SIG-M5 (cell line): ENCODE measurements around the gene ABL1.
"Not testable (repeated sequence)": the region's sequence is repeated elsewhere in the genome, so short reads cannot be mapped to it uniquely, and the experiment has no call there.

Experiments
- DNase-seq: peaks from one replicate; lab custom pipeline; 2025; lab: John Stamatoyannopoulos, UW

Gene ABL1

DNA sequence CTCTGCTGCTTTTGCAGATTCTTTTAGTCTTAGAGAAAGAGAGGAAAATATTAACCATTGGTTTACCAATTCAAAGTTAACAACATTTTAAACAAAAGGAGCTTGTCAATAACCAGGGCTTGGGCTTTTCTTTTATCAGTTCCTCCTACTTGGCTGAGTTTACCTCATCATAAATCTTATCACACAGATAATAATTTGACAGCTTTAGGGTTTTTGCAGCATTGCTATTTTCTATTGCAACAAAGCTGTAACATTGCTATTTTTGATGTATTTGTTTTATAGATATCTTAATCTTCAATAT is 9.8 kb upstream of the ABL1 start:
- DNase-seq: no peak

DNA sequence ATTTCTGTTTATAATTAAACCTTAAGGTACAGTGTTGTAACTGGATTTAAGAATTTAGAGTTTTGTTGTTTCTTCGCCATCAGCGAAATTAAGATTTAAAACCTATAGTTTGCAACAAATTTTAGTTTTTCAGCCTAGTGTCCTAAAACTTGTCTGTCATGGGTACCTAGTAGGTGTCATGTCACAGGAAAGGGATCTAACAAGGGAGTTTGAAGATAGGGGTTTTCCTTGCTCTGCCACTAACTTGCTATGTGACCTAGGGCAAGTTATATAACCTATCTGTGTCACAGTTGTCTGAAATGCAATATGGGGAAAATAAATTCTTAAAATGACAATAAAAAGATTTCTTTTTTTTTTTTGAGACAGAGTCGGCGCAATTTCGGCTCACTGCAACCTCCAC is 9.2 kb upstream of the ABL1 start:
- no peak for DNase-seq

DNA sequence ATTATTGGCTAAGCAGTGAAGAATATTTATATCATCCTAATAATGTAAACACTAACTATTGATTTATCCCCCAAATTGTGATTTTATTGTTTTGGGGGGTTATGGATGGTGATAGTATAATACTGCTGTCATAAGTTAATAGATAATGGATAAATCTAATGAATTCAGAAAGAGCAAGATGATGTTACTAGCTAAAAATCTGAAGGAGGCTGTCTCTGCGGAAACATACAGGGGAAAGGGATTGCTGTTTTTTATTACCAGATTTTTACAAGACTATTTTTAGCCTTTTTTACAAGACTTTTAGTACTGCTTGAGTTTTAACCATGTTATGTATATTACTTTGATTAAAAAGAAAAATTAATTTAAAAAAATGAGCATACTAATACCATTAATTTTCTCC is 5.3 kb upstream of the ABL1 start:
- no peak for DNase-seq

DNA sequence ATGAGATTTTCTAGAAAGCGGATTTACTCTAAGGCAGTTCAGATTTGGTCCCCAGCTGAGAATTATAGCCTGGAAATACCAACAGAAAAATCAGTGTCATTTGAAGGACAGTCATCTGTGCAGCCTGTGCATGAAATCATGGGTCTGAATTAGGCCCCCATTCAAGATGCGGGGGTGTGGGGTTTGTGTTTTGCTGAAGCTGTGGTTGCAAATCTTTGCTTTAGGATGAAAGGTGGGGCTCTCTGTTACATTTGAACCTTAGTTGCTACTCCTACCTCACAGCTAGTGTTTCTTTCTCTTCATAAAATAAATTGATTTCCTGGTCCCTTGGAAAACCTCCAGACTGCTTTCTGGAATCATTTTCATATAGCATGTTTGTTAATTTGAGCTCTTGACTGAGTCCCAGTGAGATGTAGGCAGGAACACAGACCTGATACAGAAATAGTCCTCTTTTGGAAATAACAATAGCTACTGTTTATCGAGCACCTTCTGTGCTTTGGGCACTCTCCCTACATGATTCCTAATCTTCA is 4.8 kb upstream of the ABL1 start:
- no peak for DNase-seq

DNA sequence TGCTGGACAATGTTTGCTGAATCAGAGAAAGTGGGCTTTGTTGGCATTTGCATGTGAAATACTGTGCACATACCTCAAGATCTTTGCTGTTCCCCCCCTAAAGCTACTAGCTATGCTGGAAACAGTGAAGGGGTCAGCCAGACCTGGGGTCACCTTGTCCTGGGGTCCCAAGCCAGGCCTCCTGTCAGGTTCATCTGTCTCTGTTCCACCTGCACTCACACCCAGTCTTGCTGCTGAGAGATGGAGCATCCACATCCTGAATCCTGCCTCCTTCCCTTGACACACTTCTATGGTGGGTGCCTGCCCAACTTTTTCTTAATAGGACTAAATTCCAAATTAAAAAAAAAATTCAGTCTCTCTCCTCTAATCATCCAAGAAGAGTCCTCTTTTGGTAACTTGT is 4.0 kb upstream of the ABL1 start:
- DNase-seq: no peak

DNA sequence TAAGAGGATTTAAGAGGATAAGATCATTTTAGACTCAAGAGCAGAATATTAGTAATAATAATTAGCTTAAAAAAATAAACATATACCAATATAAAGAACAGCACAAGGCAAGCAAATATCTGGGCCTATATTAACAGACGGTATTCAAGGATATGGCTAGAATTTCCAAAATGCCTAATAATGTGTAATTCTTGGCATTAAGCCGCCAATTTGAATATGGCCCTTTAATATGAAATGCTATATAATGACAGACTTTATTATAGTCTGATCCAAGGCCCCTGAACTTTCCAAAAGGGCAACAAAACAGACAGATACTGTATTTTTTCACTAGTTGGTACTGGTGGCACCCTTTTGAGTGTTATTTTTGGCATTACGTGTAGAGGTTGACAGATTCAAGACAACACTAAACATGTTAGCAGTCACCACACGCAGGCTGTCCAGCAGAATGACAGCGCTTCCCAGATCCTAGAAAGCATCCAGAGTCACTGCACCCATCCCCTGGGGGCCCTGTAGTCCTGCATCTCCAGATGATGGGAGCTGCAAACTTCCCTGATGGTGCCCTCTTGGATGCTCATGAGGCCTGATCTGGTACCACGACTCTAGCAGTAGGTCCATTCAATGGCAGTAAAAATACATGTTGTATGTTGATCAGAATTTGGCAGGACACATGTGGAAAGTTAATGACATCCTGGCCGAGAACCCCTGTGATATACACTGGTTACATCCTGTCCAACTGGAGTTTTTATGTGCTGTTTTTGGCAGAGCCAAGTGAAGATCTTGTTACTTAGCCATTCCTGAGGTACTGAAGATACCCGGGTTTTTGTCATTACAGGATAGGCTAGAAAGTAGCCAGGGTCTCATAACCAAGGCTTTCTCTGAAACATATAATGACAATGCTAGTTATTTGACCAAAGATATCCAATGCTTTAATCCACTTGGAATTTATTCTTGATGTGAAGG is 1.7 kb upstream of the ABL1 start:
- no peak for DNase-seq

DNA sequence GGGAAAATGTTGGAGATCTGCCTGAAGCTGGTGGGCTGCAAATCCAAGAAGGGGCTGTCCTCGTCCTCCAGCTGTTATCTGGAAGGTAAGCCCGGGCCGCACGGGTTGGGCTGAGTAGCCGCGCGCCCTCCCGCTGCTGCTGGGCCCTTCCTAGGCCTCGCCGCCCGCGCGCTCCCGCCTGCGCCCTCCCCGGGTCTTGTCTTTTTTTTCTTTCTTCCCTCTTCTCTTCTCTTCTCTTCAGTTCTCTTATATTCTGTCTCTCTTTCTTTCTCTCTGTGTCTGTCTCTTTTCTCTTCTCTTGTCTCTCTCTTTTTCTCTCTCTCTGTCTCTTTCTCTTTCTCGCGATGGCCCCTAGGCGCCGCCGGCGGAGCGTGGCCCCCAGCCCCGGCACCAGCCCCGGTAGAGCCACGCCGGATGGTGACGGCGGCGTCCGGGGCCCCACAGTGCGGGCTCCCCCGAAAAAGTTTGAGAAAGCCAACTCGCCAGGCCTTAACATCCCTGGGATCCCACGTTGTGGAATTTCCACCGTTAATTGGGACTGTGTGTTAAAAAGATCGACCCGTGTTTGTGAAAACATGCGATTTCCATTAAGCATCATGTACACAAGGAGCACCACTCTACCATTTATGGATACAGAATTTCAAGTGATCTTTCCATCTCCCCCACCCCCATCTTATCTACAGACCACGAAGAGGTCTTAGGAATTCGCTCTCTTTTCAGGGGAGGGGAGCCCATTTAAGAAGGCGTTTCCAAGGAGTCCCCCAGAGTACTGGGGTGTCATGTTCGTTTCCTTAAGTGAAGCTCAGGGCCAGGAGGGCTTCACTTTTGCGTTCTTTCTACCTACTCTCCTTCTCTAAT is 616 bp downstream of the ABL1 start:
- no peak for DNase-seq

DNA sequence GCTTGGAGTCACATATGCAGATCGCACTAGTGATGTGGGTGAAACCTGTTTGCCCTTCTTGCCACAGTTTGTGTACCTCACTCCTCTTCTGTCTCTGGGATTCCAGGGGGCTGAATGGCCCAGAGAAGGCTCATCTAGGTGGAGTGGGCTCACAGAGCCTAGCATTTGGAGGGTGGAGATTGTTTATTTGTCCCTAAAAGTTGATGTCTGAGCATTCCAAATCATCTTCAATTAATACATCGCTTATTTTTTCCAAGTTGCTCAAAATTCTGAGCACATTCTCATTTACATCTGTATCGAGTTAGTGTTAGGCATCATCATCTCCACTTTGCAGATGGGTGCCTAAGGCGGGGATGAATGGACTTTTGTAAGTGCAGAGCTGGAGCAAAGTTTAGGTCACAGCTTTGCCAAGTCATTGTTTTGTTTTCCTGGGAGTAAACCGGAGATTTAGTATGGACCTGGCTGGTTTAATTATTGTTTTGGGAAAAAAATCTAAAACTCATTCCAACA is 2.0 kb downstream of the ABL1 start:
- no peak for DNase-seq

DNA sequence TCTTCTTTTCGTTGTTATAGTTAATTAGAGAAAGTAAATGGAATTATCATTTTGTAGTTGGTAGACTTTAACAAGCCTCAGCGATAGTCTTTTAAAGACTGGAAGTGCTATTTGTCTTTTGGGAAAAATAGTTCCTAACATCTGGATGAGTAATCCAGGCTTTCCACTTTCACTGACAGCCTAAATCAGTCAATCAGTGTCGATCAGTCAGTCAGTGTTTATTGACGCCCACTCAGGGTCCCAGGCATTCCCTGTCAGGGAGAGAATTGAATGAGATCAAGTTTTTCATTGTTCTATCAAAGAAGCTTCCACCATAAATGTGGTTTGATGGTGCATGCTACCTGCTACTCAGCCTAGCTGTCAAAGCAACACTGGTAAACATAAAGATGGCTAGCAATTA is 2.6 kb downstream of the ABL1 start:
- no peak for DNase-seq

DNA sequence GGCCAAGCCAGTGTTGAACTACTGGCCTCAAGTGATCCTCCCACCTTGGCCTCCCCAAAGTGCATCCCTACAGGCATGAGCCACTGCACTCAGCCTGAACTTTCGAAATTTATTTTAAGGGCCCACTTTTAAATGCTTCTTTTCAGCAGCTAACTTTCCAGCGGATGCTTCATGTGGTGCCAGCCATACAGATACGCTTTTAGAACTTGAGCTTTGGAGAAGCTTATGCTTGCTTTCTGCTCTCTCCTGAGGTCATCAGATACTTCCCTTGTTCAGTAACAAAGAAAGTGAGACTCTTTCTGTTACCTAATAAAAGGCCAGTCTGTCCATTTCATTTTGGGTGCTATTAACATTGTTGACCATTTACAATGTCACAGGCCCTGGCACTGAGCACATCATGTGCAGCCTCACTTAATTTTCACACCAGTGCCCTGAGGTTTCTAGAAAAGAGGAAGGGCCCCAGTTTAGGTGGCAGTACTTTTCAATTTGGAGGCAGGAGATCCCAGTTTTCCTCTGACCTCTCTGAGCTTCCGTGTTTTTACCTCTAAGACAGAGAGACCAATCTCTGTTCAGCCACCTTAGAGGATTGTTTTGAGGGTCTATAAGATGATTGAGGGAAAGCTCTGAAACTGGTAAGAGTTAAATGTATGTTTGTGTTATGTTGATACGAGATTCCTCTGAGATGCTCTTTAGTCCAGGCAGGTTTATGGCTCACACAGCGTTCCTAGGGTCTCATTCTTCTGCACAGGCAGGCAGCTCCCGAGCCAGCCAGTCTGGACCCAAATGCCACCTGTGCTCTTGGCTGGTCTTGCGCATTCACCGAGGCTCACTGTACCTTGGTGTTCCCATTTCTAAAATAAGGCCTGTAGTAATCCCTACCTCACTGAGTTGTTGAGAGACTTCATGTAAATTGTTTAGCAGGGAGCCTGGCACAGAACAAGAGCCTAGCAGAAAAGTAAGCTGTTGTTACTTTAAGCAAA is 4.4 kb downstream of the ABL1 start:
- DNase-seq: no peak

DNA sequence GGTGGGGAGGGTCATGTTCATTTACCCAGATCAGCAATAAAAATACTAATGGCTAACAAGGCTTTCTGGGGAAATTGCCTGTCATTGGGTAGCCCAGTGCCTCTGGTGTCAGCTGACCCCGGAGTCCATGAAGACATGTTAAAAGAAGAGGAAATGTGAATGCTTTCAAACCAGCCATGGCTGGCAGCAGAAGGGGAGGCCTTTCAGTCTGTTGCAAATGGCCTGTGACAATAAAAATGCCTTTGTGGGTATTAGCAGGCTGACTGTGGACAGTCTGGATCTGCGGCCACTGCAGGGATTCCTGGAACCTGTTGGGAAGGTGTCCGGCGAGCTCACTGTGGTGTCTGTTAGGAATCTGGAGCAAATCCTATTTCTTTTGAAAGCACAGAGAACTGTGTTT is 7.5 kb downstream of the ABL1 start:
- no peak for DNase-seq

DNA sequence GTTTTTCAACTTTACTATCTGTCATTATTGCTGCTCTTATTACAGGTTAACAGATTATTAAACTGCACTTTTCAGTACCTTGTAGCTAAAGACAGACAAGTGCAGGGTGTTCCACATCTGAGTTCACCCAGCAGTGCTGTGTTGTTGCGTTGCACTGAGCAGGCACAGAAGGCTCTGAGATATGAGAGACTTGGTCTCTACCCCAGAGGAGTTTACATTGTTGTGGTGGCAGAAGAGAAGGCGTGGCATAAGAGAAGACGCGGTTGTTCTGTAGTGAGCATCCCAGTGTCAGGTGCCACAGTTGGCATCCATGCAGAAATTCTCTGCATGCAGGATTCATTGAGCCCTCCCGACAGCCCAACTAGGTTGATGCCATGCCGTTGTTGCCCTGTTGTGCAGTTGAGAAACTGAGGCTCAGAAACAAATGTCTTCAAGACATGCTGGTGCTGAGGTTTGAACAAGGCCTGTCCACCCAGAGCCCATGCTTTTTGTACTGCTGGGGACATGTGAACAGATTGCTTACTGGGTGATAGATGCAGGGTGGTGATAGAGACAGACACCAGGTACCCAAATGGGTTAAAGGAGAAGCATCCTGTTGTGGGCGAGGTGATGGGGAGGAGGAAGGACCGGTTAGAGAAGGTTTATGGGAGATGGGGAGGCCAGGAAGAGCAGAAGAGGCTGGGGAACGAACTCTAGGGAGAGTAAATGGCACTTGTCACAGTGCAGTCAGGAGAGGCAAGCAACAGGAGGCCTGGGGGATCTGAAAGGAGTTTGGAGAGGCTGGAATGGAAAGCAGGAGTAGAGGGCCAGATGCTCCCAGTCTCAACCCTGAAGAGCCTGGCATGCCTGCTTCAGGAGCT is 8.2 kb downstream of the ABL1 start:
- no peak for DNase-seq

DNA sequence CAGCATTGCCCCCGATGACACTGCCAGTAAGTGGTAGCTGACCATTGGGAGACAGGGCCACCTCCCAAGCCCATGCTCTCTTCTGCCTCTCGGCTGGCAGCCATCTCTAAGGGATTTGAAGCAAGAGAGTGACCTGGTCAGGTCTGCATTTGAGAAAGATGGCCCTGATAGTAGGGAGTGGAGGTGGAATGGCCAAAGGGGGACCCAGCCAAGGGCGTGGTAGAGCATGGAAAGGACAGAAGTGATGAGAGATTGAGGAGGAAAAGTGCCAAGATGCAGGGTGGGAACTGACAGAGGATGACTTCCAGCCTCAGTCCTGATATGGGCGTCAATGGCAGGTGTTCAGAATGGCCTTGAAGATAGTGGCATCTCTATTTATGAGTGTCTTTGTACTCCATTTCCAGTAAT is 9.0 kb downstream of the ABL1 start:
- no peak for DNase-seq

DNA sequence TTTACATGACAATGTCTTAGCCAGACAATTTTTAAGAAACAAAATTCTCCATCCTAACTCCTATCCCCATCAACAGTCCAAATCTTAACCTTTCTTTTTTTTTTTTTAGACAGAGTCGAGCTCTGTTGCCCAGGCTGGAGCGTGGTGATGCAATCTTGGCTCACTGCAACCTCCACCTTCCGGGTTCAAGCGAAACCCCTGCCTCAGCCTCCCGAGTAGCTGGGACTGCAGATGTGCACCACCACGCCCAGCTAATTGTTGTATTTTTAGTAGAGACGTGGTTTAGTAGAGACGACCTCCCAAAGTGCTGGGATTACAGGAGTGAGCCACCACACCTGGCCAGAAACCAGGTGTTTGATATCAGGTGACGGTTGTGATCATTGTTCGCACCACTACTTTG is 10.2 kb downstream of the ABL1 start:
- DNase-seq: no peak

DNA sequence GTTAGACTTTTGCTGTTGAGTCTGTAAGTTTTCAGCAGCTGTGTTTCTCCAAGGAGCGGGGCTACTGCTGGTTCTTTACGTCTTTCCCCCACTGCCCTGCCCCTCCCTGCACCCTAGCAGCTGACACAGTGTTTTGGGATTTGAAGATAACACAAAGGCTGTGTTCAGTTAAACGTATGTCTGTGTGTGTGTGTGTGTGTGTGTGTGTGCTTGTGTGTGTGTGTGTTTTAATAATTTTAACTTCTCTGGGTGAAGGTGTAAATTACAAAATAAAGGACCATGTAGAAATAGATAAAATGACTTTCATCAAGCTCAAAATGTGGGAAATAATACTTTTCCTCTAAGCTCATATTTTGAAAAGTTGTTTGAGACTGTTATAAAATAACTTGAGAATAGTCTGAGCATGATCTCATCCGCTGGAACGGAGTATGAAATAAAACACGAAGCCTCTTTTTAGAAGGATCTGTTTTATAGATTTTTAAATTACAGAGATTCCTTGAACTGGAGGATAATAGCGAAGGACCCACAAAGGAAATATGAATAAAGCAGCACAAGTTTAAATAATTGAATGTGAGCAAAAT is 10.9 kb downstream of the ABL1 start:
- no peak for DNase-seq

DNA sequence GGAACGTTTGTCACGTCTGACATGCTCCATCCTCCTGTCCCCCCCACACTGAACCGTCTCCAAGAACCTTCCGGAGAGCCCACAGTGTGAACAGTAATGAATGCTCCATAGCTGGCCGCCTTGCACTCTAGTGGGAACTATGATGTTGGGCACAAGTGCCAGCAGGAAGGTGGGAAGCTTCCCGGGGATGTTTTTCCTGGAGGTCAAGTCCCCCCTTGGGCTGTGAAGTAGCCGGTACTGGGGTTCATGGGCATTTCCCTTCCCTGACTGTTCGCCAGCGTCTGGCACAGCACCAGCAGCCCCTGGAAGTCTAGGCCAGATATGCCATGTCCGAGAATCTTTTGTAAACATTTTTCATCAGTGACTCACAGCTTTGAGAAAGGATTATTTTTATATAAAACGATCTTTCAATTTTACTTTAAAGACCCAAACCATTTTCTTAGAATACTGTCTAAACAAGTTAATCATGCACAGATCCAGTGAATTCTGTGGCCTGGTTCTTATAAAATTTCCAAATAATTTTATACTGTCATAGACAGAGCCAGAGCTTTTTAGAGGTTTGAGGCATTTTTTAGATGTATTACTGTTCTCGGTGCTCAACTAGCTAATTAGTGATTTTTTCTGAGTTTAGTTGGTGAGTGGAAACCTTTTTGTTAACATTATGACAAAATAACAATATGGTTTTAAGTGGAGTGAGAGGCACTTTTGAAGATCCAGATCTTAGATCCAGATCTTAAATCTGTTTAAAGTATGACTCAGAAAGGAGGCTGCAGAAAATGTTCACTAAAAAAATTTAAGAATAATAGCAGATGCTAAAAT is 11.6 kb downstream of the ABL1 start:
- no peak for DNase-seq

DNA sequence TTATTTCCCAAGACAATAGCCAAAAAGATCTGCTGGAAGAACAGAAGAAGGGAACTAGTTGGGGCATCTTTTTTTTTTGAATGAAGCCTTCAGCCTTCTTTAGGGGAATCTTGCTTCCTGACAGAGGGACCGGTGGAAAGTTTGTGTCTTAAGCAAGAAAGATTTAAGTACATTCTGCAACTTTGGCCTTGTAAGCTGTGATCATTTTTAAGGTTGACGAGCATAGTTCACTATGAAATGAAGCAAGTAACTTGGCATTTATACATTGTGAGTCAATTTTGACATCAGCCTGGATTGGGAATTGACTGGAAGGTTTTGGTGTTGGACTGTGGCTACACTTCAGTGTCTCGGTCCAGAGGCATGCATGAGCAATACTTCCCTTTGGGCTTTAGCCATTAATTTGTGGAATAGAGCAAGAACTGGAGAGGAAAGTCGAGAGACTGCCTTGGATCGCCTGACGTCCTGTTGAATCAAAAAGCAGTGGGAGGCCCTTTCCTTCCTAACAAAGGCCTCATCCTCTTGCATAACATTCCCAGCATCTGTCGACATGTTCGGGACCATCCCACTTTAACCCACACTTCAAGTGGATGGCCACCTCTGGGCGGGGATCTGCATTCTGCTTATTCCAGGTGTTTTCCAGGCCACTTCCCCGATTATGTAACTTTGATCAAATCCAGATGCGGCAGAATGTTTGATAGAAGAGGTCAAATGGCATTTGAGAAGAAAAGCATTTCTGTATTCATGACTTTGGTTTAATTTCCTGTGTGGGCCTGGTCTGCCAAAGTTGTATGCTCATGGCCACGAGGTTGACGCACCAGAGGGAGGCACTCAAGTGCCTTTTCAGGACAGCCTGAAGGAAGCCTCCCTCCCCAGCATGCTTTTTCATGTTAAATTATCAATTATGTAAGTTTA is 12.5 kb downstream of the ABL1 start:
- DNase-seq: no peak

DNA sequence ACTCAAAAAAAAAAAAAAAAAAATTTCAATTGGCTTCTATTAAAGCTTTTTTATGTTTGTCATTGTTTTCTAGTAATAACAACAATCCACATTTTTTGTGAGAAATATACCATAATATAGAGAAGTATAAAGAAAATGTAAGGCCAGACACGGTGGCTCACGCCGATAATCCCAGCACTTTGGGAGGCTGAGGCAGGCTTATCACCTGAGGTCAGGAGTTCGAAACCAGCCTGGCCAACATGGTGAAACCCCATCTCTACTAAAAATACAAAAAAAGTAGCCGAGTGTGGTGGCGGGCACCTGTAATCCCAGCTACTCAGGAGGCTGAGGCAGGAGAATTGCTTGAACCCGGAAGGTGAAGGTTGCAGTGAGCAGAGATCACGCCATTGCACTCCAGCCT is 13.5 kb downstream of the ABL1 start:
- DNase-seq: not testable (repeated sequence)
